IMR-90 (cell line): ENCODE results near the gene PYROXD2.

Experiments used
- CEBPB ChIP-seq: IDR thresholded peaks from 2 replicates; pipeline ENCODE4 v1.6.1; 2012; ENCODE audit warnings: low read depth, low read length, improper control_type of control experiment
- FOS ChIP-seq: fragments of 150-350 bp; IDR thresholded peaks from 2 replicates; pipeline ENCODE4 v1.6.1; 2016; ENCODE audit warnings: low read depth, low read length
- NFE2L2 ChIP-seq: fragments of 150-350 bp; IDR thresholded peaks from 2 replicates; pipeline ENCODE4 v1.6.1; 2016; ENCODE audit warnings: low read depth, mild to moderate bottlenecking, low read length
- POLR2A ChIP-seq: IDR thresholded peaks from 2 replicates; pipeline ENCODE4 v1.6.1; 2012; ENCODE audit warnings: mild to moderate bottlenecking, low read depth, low read length
- RAD21 ChIP-seq: IDR thresholded peaks from 2 replicates; pipeline ENCODE4 v1.6.1; 2012; ENCODE audit warnings: low read length, improper control_type of control experiment
- RCOR1 ChIP-seq: IDR thresholded peaks from 2 replicates; pipeline ENCODE4 v1.6.1; 2012; ENCODE audit warnings: mild to moderate bottlenecking, low read length, improper control_type of control experiment; ENCODE audit not compliant: insufficient replicate concordance
- RFX5 ChIP-seq: IDR thresholded peaks from 2 replicates; pipeline ENCODE4 v1.8.0; 2012; ENCODE audit warnings: low read depth, mild to moderate bottlenecking, low read length, moderate library complexity
- SMC3 ChIP-seq: fragments of 150-350 bp; IDR thresholded peaks from 2 replicates; pipeline ENCODE4 v1.6.1; 2016; ENCODE audit warnings: low read depth, mild to moderate bottlenecking, antibody characterized with exemption, low read length, moderate library complexity
- TF ChIP-seq, protein P1 (sequence below): conservative IDR thresholded peaks from 2 replicates; pipeline ENCODE4 v1.5.1; 2012; ENCODE audit warnings: mild to moderate bottlenecking, low read depth, low read length, improper control_type of control experiment
- TF ChIP-seq, protein P2 (sequence below): fragments of 150-350 bp; IDR thresholded peaks from 2 replicates; pipeline ENCODE4 v1.6.1; 2016; ENCODE audit warnings: low read depth, mild to moderate bottlenecking, low read length, moderate library complexity, borderline replicate concordance
- TF ChIP-seq, protein P3 (sequence below): fragments of 150-350 bp; IDR thresholded peaks from 2 replicates; pipeline ENCODE4 v1.6.1; 2017; ENCODE audit warnings: mild to moderate bottlenecking, antibody characterized with exemption, low read length, low read depth

DNA sequence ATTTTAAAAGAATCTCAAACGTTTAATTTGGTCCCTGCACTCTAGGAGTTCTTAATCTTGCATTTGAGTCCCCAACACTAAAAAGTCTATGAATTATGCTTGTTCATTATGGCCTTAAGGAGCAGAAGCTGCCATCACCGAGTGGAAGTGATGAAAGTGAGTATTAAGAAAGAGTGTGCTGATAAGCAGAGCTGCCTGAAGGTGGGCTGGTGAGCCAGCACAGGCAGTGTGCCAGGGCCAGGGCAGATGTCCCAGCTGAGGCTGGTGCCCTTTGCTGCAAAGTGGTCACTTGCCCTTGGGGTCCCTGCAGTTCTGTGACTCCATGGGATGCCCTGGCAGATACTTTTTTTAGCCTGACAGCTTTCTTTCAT is 74.1 kb downstream of the PYROXD2 start:
- TF ChIP-seq POLR2A, result no peak
- TF ChIP-seq, protein P1, sequence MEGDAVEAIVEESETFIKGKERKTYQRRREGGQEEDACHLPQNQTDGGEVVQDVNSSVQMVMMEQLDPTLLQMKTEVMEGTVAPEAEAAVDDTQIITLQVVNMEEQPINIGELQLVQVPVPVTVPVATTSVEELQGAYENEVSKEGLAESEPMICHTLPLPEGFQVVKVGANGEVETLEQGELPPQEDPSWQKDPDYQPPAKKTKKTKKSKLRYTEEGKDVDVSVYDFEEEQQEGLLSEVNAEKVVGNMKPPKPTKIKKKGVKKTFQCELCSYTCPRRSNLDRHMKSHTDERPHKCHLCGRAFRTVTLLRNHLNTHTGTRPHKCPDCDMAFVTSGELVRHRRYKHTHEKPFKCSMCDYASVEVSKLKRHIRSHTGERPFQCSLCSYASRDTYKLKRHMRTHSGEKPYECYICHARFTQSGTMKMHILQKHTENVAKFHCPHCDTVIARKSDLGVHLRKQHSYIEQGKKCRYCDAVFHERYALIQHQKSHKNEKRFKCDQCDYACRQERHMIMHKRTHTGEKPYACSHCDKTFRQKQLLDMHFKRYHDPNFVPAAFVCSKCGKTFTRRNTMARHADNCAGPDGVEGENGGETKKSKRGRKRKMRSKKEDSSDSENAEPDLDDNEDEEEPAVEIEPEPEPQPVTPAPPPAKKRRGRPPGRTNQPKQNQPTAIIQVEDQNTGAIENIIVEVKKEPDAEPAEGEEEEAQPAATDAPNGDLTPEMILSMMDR, result 0 out of 2 replicates have a peak, but pooled peaks have one; percentile 6
- no peak for TF ChIP-seq RFX5
- TF ChIP-seq, protein P2, sequence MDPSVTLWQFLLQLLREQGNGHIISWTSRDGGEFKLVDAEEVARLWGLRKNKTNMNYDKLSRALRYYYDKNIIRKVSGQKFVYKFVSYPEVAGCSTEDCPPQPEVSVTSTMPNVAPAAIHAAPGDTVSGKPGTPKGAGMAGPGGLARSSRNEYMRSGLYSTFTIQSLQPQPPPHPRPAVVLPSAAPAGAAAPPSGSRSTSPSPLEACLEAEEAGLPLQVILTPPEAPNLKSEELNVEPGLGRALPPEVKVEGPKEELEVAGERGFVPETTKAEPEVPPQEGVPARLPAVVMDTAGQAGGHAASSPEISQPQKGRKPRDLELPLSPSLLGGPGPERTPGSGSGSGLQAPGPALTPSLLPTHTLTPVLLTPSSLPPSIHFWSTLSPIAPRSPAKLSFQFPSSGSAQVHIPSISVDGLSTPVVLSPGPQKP, result no peak
- TF ChIP-seq SMC3, result no peak
- peak; percentile 23; the same call in 1 of the 2 replicates for TF ChIP-seq RAD21
- TF ChIP-seq, protein P3, sequence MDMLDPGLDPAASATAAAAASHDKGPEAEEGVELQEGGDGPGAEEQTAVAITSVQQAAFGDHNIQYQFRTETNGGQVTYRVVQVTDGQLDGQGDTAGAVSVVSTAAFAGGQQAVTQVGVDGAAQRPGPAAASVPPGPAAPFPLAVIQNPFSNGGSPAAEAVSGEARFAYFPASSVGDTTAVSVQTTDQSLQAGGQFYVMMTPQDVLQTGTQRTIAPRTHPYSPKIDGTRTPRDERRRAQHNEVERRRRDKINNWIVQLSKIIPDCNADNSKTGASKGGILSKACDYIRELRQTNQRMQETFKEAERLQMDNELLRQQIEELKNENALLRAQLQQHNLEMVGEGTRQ, result no peak
- peak; percentile 46 for TF ChIP-seq CEBPB
- no peak for TF ChIP-seq FOS
- TF ChIP-seq NFE2L2, result no peak
- TF ChIP-seq RCOR1, result no peak
